ENCODE data around the gene SYF2.
"Not testable (repeated sequence)": the region's sequence is repeated elsewhere in the genome, so short reads cannot be mapped to it uniquely, and the experiment has no call there.

SYF2 gene

DNA sequence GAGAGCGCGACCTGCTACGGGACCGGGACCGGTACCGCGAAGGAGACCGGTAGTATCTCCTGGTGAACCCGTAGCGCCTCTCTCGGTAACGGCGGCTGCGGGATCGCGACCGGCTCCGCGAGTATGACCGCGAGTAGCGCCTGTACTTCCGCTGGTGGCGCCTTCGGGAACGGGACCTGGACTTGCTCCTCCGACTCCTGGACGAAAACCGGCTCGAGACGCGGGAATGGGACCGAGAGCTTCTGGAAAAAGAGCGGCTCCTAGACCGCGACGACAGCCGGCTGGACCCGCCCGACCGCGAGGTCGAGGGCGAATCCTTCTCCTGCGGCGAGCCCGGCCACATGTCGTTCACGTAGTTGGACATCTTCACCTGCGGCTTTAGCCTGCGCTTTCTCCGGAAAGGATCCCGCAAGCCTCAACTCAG, 14.3 kb upstream of the SYF2 start:
- no peak for DNase-seq (ENCODE audit: low read depth)

- DNase-seq (ENCODE audit: low read depth): no peak
Measured at GRCh38 chr1:25245809-25246599, 13.7 kb upstream of the SYF2 start.

GRCh38 chr1:25245393-25245792, 13.1 kb upstream of the SYF2 start:
- DNase-seq (ENCODE audit: low read depth): no peak

DNA sequence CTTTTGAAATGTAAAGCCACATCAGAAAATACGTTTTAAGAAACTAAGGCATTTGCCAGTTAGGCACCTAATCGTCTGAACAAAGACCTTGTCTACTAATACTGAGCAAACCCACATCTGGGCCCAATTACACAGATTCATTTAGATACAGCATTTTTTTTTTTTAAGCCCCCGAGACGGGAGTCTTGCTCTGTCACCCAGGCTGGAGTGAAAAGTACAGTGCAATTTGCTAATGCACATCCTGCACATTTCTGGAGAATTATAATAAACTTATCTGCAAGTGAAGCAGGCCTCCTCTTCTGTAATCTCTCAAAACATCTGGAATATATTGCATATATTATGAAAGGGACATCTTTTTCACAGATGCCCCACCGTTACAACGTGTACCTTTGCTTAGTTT, 11.6 kb upstream of the SYF2 start:
- DNase-seq (ENCODE audit: low read depth): no peak

GRCh38 chr1:25239681-25240541, 7.6 kb upstream of the SYF2 start:
- peak; percentile 79 for DNase-seq (ENCODE audit: low read depth)

DNA sequence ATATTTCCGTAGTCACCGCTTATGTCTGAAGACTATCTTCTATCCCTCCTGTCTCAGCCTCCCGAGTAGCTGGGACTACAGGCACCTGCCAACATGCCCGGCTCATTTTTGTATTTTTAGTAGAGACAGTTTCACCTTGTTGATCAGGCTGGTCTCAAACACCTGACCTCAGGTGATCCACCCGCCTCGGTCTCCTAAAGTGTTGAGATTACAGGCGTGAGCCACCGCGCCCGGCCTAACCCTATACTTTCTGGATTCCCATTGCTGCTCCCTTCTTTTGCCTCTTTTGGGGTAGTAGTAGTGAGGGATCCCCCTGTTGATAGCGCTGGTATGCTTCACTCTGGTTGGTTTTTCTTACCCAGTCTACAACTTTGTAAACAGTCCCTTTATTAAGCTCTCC, 5.7 kb upstream of the SYF2 start:
- no peak for DNase-seq (ENCODE audit: low read depth)

DNA sequence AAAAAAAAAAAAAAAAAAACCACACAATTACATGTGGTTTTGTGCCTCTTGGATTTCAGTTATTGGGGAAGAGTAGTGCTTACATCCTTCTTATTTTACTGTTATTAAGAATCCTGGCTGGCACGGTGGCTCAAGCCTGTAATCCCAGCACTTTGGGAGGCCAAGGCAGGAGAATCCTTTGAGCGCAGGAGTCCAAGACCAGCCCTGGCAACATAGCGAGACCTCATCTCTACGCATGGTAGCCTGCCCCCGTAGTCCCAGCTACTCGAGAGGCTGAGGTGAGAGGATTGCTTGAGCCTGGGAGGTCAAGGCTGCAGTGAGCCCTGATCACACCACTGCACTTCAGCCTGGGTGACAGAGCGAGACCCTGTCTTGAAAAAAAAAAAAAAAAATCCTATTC, 4.0 kb upstream of the SYF2 start:
- DNase-seq (ENCODE audit: low read depth): not testable (repeated sequence)

- DNase-seq (ENCODE audit: low read depth): not testable (repeated sequence)
Measured at GRCh38 chr1:25235411-25235810, 3.1 kb upstream of the SYF2 start.

GRCh38 chr1:25232866-25233784, 823 bp upstream of the SYF2 start:
- DNase-seq (ENCODE audit: low read depth): peak; percentile 89

- DNase-seq (ENCODE audit: low read depth): no peak
Measured at GRCh38 chr1:25223471-25223870, 8.8 kb downstream of the SYF2 start.

GRCh38 chr1:25222606-25223005, 9.7 kb downstream of the SYF2 start:
- DNase-seq (ENCODE audit: low read depth): no peak

GRCh38 chr1:25220666-25221065, 11.6 kb downstream of the SYF2 start:
- DNase-seq (ENCODE audit: low read depth): no peak

- no peak for DNase-seq (ENCODE audit: low read depth)
Measured at GRCh38 chr1:25219661-25220251, 12.5 kb downstream of the SYF2 start.

GRCh38 chr1:25217598-25218232, 14.6 kb downstream of the SYF2 start:
- no peak for DNase-seq (ENCODE audit: low read depth)

- DNase-seq (ENCODE audit: low read depth): no peak
Measured at GRCh38 chr1:25217015-25217414, 15.3 kb downstream of the SYF2 start.

DNA sequence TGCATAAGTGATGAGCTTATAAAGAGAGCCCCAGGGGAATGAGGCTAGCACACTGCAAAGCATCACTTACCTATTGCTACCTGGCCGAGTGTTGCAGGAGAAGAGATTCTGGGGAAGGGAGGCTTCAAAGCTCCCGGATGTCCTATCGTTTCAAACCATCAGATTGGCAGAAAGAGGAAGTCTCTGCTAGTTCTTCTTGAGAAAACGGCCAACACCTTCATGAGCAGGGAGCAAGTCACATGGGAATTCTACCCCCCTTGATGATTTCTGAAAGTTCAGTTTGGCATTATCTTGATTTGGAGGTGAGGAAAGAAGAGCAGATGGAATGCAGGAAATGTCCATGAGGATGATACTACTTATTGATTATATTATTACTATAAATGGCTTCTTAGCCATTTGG, 16.2 kb downstream of the SYF2 start:
- no peak for DNase-seq (ENCODE audit: low read depth)

GRCh38 chr1:25212725-25213124, 19.6 kb downstream of the SYF2 start:
- no peak for DNase-seq (ENCODE audit: low read depth)

- DNase-seq (ENCODE audit: low read depth): no peak
Measured at GRCh38 chr1:25210728-25211127, 21.6 kb downstream of the SYF2 start.

DNA sequence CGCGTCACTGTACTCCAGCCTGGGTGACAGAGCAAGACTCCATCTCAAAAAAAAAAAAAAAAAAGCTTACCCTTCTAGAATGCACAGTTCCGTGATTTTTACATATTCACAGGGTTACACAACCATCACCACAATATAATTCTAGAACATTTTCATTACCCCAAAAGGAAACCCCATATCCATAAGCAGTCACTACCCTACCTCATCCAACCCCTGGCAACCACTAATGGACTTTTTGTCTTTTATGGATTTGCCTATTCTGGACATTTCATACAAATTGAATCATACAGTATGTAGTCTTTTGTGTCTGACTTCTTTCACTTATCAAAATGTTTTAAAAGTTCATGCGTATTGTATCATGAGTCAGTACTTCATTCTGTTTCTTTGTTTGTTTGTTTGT, 22.8 kb downstream of the SYF2 start:
- no peak for DNase-seq (ENCODE audit: low read depth)

- no peak for DNase-seq (ENCODE audit: low read depth)
Measured at GRCh38 chr1:25208561-25209222, 23.6 kb downstream of the SYF2 start.

- DNase-seq (ENCODE audit: low read depth): no peak
Measured at GRCh38 chr1:25208092-25208491, 24.2 kb downstream of the SYF2 start.

Measured in stromal cell of bone marrow (primary cell).